Ectodermal cell (in vitro differentiated cells): ENCODE results near the gene NPEPL1.
"Not testable (repeated sequence)": the region's sequence is repeated elsewhere in the genome, so short reads cannot be mapped to it uniquely, and the experiment has no call there.

Experiments
- H3K27ac ChIP-seq: 2 replicates; pipeline ENCODE4 v1.7.0; 2013; ENCODE audit warnings: mild to moderate bottlenecking, low read depth, low read length; ENCODE audit not compliant: insufficient read depth, poor library complexity, severe bottlenecking
- H3K27me3 ChIP-seq: 2 replicates; pipeline ENCODE4 v1.7.0; 2013; ENCODE audit warnings: mild to moderate bottlenecking, low read length; ENCODE audit not compliant: insufficient read depth, control insufficient read depth, poor library complexity, severe bottlenecking
- H3K36me3 ChIP-seq: one replicate; pipeline ENCODE4 v1.7.0; 2013; ENCODE audit warnings: low read length; ENCODE audit not compliant: control insufficient read depth, insufficient read depth
- H3K4me1 ChIP-seq: one replicate; pipeline ENCODE4 v1.7.0; 2013; ENCODE audit warnings: low read length; ENCODE audit not compliant: control insufficient read depth, insufficient read depth
- H3K4me3 ChIP-seq: 2 replicates; pipeline ENCODE4 v1.7.0; 2013; ENCODE audit warnings: low read depth, low read length, control low read depth; ENCODE audit not compliant: insufficient read depth
- H3K9me3 ChIP-seq: 2 replicates; pipeline ENCODE4 v1.7.0; 2013; ENCODE audit warnings: mild to moderate bottlenecking, low read length, moderate library complexity; ENCODE audit not compliant: control insufficient read depth
- WGBS, 2 experiments: methylation state at CpG; one replicate each; pipeline ENCODE4 v1.1.7; 2013; ENCODE audit warnings: missing lambda C conversion rate in 2 of 2; 5-methylcytosine and 5-hydroxymethylcytosine counted together

The NPEPL1 gene

DNA sequence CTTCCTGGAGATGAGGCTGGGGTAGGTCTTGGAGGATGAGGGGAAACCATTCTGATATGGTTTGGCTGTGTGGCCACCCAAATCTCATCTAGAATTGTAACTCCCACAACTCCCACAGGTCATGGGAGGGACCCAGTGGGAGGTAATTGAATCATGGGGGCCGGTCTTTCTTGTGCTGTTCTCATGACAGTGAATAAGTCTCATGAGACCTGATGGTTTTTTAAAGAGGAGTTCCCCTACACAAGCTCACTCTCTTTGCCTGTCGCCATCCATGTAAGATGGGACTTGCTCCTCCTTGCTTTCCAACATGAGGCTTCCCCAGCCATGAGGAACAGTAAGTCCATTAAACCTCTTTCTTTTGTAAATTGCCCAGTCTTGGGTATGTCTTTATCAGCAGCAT is 58.1 kb downstream of the NPEPL1 start:
- not testable (repeated sequence) for H3K4me3 ChIP-seq, H3K36me3 ChIP-seq, H3K9me3 ChIP-seq, H3K27ac ChIP-seq, H3K4me1 ChIP-seq
- peaks cover 46% of the 10 kb centered on the region for H3K27me3 ChIP-seq
- 95 to 97% methylated on average over 2 of the region's 2 CpGs for WGBS, 2 experiments

DNA sequence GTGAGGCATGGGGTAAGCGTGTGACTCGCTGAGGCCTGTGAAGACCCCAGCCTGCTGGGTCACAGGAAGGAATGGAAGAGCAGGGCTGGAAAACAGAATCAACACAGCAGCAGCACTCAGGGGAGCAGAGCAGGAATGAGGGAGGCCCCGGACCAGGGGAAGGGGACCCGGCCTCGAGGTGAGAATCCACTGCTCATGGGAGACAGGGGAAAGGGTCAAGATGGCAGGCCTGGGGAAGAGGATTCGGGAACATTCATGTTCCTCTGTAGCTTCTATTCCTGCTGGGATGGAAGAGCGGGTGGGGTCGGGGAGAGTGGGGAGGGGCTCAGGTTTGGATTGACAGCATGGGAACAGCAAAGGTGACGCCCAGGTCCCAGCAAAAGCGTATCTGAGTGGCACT is 59.4 kb downstream of the NPEPL1 start:
- WGBS, 2 experiments: 94 to 95% methylated on average over 10 of the region's 10 CpGs
- no peak overlapping the region for H3K27ac ChIP-seq
- peaks cover 8% of the 10 kb centered on the region for H3K4me1 ChIP-seq
- H3K9me3 ChIP-seq: no peaks in the 10 kb centered on the region
- H3K4me3 ChIP-seq: no peak overlapping the region
- no peaks in the 10 kb centered on the region for H3K36me3 ChIP-seq
- H3K27me3 ChIP-seq: peaks cover 57% of the 10 kb centered on the region

DNA sequence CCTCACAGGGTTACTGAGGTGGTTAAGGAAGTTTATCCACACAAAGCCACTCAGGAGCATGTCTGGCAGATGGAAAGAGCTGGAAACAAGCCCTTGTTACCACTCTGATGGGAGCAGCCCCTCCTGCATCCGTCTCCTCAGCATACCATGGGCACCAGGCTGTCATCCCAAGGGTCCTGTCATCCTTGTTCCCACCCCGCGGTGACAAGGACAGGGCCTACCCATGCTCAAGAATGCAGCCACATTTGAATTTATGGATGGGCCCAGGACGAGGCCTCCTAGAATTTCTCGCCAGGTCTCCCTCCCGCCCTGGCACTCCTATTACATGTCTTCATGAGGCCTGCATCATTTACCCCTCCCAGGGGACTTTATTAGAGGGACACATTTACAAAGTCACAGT is 60.0 kb downstream of the NPEPL1 start:
- no peaks in the 10 kb centered on the region for H3K36me3 ChIP-seq
- peaks cover 58% of the 10 kb centered on the region for H3K27me3 ChIP-seq
- no peak overlapping the region for H3K4me3 ChIP-seq
- peaks cover 8% of the 10 kb centered on the region for H3K4me1 ChIP-seq
- 87 to 93% methylated on average over 6 of the region's 6 CpGs for WGBS, 2 experiments
- H3K27ac ChIP-seq: no peak overlapping the region
- no peaks in the 10 kb centered on the region for H3K9me3 ChIP-seq

GRCh38 chr20:58753267-58753921 is 60.8 kb downstream of the NPEPL1 start:
- Histone ChIP-seq H3K27ac (no peak overlapping the region), H3K4me1 (peaks cover 8% of the 10 kb centered on the region), H3K9me3 (no peaks in the 10 kb centered on the region), H3K27me3 (peaks cover 58% of the 10 kb centered on the region), H3K4me3 (no peak overlapping the region), H3K36me3 (no peaks in the 10 kb centered on the region)
- whole genome bisulfite sequencing, 2 experiments: 19 to 22% methylated on average over 14 of the region's 14 CpGs

GRCh38 chr20:58753922-58754551 is 61.4 kb downstream of the NPEPL1 start:
- Histone ChIP-seq H3K27ac (no peak overlapping the region), H3K9me3 (no peaks in the 10 kb centered on the region), H3K36me3 (no peaks in the 10 kb centered on the region), H3K4me3 (no peak overlapping the region), H3K4me1 (peaks cover 8% of the 10 kb centered on the region), H3K27me3 (peaks cover 58% of the 10 kb centered on the region)
- 77 to 78% methylated on average over 17 of the region's 17 CpGs for WGBS, 2 experiments

DNA sequence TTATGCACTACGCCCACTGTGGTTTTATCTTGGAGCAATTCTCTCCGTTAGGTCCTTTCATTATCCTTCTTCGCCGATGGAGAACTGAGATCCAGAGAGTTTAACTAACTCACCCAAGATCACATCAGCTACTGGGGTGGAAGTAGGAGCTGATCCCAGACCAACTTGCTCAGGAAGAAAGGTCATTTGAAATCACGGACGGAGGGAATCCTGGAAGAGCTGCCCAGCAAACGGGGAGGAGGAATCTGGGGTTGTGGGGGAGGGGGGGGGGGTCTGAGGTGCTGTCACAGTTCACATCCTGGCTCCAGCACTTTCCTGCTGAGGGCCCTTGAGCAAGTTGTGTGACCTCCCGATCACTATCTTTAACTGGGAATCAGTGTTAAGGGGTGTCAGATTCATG is 62.0 kb downstream of the NPEPL1 start:
- no peak overlapping the region for H3K27ac ChIP-seq

GRCh38 chr20:58755062-58755697 is 62.6 kb downstream of the NPEPL1 start:
- Histone ChIP-seq H3K4me3 (no peak overlapping the region), H3K36me3 (no peaks in the 10 kb centered on the region), H3K9me3 (no peaks in the 10 kb centered on the region), H3K27ac (no peak overlapping the region), H3K27me3 (peaks cover 58% of the 10 kb centered on the region), H3K4me1 (peaks cover 8% of the 10 kb centered on the region)
- WGBS, 2 experiments: 94 to 95% methylated on average over 18 of the region's 18 CpGs

More for the DNA sequence above, 62.0 kb downstream of the NPEPL1 start:
- Histone ChIP-seq H3K9me3 (no peaks in the 10 kb centered on the region), H3K4me1 (peaks cover 8% of the 10 kb centered on the region), H3K4me3 (no peak overlapping the region), H3K27me3 (peaks cover 58% of the 10 kb centered on the region), H3K36me3 (no peaks in the 10 kb centered on the region)
- WGBS, 2 experiments: 88 to 89% methylated on average over 8 of the region's 8 CpGs

GRCh38 chr20:58755766-58756449 is 63.3 kb downstream of the NPEPL1 start:
- Histone ChIP-seq H3K27me3 (peaks cover 58% of the 10 kb centered on the region), H3K9me3 (no peaks in the 10 kb centered on the region), H3K36me3 (no peaks in the 10 kb centered on the region), H3K4me1 (peaks cover 8% of the 10 kb centered on the region), H3K4me3 (no peak overlapping the region), H3K27ac (no peak overlapping the region)
- 92% methylated on average over 28 of the region's 28 CpGs for WGBS, 2 experiments

- Histone ChIP-seq H3K9me3 (no peaks in the 10 kb centered on the region), H3K4me3 (no peak overlapping the region), H3K36me3 (no peaks in the 10 kb centered on the region), H3K4me1 (peaks cover 8% of the 10 kb centered on the region), H3K27ac (no peak overlapping the region), H3K27me3 (peaks cover 54% of the 10 kb centered on the region)
- 94 to 97% methylated on average over 7 of the region's 7 CpGs for WGBS, 2 experiments
These were observed 63.8 kb downstream of the NPEPL1 start for GRCh38 chr20:58756450-58756775.

- 93 to 97% methylated on average over 5 of the region's 5 CpGs for WGBS, 2 experiments
- not testable (repeated sequence) for H3K4me3 ChIP-seq, H3K36me3 ChIP-seq, H3K9me3 ChIP-seq, H3K4me1 ChIP-seq, H3K27ac ChIP-seq
- peaks cover 42% of the 10 kb centered on the region for H3K27me3 ChIP-seq
These were observed 65.0 kb downstream of the NPEPL1 start for GRCh38 chr20:58757647-58758046.
